ENCODE data around the gene NKX1-1.

NKX1-1 gene

DNA sequence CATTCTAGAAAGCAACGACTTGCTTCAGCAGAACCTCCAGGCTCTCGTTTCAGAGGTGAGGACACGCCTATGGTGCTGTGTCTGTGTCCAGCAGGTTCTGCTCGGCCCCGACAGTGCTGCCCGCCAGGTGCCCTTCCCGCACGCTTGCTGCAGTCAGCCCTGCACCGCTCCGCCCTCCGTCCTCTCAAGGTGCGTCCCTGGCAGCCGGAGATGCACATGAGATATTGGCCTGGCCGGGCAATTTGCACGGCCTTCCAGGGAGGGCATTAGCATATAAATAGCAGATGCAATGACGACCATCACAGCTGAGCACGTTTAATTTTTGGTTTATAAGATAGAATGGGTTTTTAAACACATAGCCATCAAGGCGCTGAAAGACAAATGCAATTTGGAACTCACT lies 44.8 kb downstream of the NKX1-1 start:
- H3K9me2 ChIP-seq (replicated peaks; ENCODE audit: insufficient read depth, low read length), result no peaks in the 10 kb centered on the region
- H3F3A ChIP-seq (ENCODE audit: insufficient read depth), result no peaks in the 10 kb centered on the region
- H3K27me3 ChIP-seq (ENCODE audit: low read length), result no peaks in the 10 kb centered on the region
- no peak overlapping the region for H2AFZ ChIP-seq (ENCODE audit: low read depth, low read length, severe bottlenecking)
- H4K20me1 ChIP-seq (ENCODE audit: low read depth, low read length), result no peaks in the 10 kb centered on the region
- no peak overlapping the region for H3K9ac ChIP-seq (ENCODE audit: low read length)
- H3K4me3 ChIP-seq (ENCODE audit: insufficient read depth, low read length, poor library complexity, severe bottlenecking), result no peak overlapping the region
- TF ChIP-seq, protein P1, sequence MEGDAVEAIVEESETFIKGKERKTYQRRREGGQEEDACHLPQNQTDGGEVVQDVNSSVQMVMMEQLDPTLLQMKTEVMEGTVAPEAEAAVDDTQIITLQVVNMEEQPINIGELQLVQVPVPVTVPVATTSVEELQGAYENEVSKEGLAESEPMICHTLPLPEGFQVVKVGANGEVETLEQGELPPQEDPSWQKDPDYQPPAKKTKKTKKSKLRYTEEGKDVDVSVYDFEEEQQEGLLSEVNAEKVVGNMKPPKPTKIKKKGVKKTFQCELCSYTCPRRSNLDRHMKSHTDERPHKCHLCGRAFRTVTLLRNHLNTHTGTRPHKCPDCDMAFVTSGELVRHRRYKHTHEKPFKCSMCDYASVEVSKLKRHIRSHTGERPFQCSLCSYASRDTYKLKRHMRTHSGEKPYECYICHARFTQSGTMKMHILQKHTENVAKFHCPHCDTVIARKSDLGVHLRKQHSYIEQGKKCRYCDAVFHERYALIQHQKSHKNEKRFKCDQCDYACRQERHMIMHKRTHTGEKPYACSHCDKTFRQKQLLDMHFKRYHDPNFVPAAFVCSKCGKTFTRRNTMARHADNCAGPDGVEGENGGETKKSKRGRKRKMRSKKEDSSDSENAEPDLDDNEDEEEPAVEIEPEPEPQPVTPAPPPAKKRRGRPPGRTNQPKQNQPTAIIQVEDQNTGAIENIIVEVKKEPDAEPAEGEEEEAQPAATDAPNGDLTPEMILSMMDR (IDR thresholded peaks at IDR 0.05; ENCODE audit: insufficient read depth, low read length, poor library complexity, severe bottlenecking), result no peak
- TF ChIP-seq EZH2phosphoT487 (conservative IDR thresholded peaks at IDR 0.05; ENCODE audit: low read length), result no peak
- no peak overlapping the region for H3K4me2 ChIP-seq (ENCODE audit: low read depth, low read length, poor library complexity, severe bottlenecking)
- H3K27ac ChIP-seq (ENCODE audit: low read depth, low read length), result no peak overlapping the region
- no peaks in the 10 kb centered on the region for H3K9me3 ChIP-seq (ENCODE audit: insufficient read depth, low read length)
- H3K36me3 ChIP-seq (ENCODE audit: low read length), result no peaks in the 10 kb centered on the region
- H3K79me2 ChIP-seq (ENCODE audit: insufficient read depth, low read length), result no peaks in the 10 kb centered on the region

DNA sequence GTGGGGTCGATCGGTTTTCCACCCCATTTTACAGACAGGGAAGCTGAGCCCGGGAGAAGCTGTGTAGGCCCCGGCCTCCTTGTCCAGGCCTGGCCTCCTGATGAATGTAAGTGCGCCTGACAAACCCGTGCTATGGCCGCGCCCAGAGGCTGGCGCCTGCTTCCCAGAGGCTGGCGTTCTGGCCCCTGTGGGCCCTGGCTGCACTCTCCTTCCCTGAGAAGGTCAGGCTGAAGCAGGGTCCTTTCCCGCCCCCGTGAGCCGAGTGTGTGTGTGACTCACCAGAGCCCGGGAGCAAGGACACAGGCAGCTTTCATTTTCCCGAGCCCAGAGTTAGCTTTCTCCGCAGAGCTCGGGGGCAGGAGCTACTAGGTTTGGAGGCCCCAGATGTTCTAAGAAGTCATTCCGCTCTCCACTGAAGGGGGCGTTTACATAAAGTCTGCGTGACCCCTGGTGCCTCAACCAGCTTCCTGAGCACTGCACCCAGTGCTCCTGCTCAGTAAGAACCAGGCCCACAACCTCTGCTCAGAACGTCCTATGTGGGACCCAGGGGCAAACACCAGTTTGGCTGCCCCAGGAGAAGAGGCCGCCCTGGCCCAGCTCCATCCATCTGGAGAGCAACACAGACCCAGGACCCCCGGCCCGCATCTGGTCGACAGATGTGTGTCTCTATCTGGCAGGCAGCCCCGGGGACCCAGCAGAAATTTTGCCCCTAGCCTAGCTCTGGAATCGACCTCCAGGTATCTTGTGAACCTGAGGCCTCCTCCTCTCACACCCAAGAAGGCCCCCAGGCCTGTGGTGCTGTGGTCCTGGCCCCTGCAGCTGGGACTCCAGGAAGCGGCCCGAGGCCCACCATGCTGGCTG lies 45.6 kb downstream of the NKX1-1 start:
- no peaks in the 10 kb centered on the region for H3K36me3 ChIP-seq (ENCODE audit: low read length)
- no peak for TF ChIP-seq EZH2phosphoT487 (conservative IDR thresholded peaks at IDR 0.05; ENCODE audit: low read length)
- TF ChIP-seq, protein P1 (IDR thresholded peaks at IDR 0.05; ENCODE audit: insufficient read depth, low read length, poor library complexity, severe bottlenecking), result no peak
- H3K79me2 ChIP-seq (ENCODE audit: insufficient read depth, low read length), result no peaks in the 10 kb centered on the region
- H3K9me3 ChIP-seq (ENCODE audit: insufficient read depth, low read length), result no peaks in the 10 kb centered on the region
- no peak overlapping the region for H3K4me3 ChIP-seq (ENCODE audit: insufficient read depth, low read length, poor library complexity, severe bottlenecking)
- no peak overlapping the region for H2AFZ ChIP-seq (ENCODE audit: low read depth, low read length, severe bottlenecking)
- H4K20me1 ChIP-seq (ENCODE audit: low read depth, low read length), result no peaks in the 10 kb centered on the region
- no peak overlapping the region for H3K4me2 ChIP-seq (ENCODE audit: low read depth, low read length, poor library complexity, severe bottlenecking)
- no peak overlapping the region for H3K9ac ChIP-seq (ENCODE audit: low read length)
- no peaks in the 10 kb centered on the region for H3K27me3 ChIP-seq (ENCODE audit: low read length)
- H3K9me2 ChIP-seq (replicated peaks; ENCODE audit: insufficient read depth, low read length), result no peaks in the 10 kb centered on the region
- H3F3A ChIP-seq (ENCODE audit: insufficient read depth), result no peaks in the 10 kb centered on the region
- no peak overlapping the region for H3K27ac ChIP-seq (ENCODE audit: low read depth, low read length)

DNA sequence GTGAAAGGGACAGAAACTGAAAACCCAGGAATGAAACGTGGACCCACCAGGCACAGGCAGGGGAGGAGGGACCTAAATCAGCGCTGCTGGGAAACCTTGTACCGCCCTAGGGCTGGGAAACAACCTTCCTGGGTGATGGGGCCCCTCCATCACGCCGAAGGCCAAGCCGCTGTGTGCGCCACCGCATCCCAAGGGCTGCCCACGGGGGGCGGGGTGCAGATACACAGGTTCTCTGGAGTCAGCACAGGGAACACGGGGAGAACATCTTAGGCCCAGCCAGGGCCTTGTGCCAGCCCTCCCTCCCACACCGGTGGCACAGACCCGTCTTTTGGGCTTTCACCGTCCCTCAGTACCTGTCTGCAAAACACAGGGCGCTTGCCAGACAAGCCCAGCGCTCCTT lies 46.3 kb downstream of the NKX1-1 start:
- H3F3A ChIP-seq (ENCODE audit: insufficient read depth), result no peaks in the 10 kb centered on the region
- H3K9ac ChIP-seq (ENCODE audit: low read length), result no peak overlapping the region
- no peaks in the 10 kb centered on the region for H3K9me3 ChIP-seq (ENCODE audit: insufficient read depth, low read length)
- H3K9me2 ChIP-seq (replicated peaks; ENCODE audit: insufficient read depth, low read length), result no peaks in the 10 kb centered on the region
- no peaks in the 10 kb centered on the region for H3K27me3 ChIP-seq (ENCODE audit: low read length)
- TF ChIP-seq, protein P1 (IDR thresholded peaks at IDR 0.05; ENCODE audit: insufficient read depth, low read length, poor library complexity, severe bottlenecking), result no peak
- no peak for TF ChIP-seq EZH2phosphoT487 (conservative IDR thresholded peaks at IDR 0.05; ENCODE audit: low read length)
- no peaks in the 10 kb centered on the region for H4K20me1 ChIP-seq (ENCODE audit: low read depth, low read length)
- H3K4me3 ChIP-seq (ENCODE audit: insufficient read depth, low read length, poor library complexity, severe bottlenecking), result no peak overlapping the region
- H3K79me2 ChIP-seq (ENCODE audit: insufficient read depth, low read length), result no peaks in the 10 kb centered on the region
- H3K36me3 ChIP-seq (ENCODE audit: low read length), result no peaks in the 10 kb centered on the region
- H3K4me2 ChIP-seq (ENCODE audit: low read depth, low read length, poor library complexity, severe bottlenecking), result no peak overlapping the region
- H3K27ac ChIP-seq (ENCODE audit: low read depth, low read length), result no peak overlapping the region
- H2AFZ ChIP-seq (ENCODE audit: low read depth, low read length, severe bottlenecking), result no peak overlapping the region
